Measurements from ENCODE around the gene OSBP2. TPM values are rescaled to one million over a fixed set of nuclear protein-coding genes. Genes with fewer than 3 reads are reported as not detected.
A peak's percentile ranks its signal among the peaks of the same experiment; 100 is the strongest.

The OSBP2 gene
- total RNA-seq, 1 experiment from 2014 or later: 7.1 TPM

DNA sequence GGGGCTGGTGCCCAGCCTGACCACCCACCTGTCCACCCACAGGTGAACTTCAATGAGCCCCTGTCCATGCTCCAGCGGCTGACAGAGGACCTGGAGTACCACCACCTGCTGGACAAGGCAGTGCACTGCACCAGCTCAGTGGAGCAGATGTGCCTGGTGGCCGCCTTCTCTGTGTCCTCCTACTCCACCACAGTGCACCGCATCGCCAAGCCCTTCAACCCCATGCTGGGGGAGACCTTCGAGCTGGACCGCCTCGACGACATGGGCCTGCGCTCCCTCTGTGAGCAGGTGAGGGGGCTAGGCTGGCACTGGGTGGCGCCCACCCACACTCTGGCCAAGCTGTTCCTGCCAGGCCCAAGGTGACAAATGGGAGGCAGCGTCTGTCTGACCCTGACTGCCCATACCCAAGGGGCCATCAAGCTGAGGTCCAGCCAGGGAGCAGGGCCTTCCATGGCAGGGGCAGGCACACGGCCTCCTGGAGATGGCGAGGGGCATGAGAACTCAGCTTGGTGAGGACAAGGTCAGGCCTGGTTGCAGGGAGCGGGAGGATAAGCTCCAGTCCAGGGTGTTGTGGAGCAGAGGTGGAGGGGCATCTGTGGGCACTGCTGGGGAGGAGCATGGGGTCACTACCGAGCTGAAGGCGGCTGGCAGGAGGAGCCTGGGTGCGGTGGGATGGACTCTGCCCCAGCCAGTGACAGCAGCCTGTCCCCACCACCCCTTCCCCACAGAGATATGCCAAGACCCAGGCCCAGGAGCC is 196.2 kb downstream of the OSBP2 start:
- ChIA-PET CTCF (interaction anchor here (0.6 to 1.2 kb wide), 3 partner anchors 59 to 245 kb away, joined by 3 read pairs; no protein-coding TSS in a partner anchor), POLR2A (ENCODE audit: unreplicated experiment) (interaction anchor here (0.6 kb wide), 1 partner anchor 358 kb away, joined by 17 read pairs; no protein-coding TSS in a partner anchor)
- Histone ChIP-seq H2AFZ (no peak overlapping the region), H4K20me1 (ENCODE audit: insufficient read depth) (no peaks in the 10 kb centered on the region), H3K27ac (no peak overlapping the region), H3K79me2 (ENCODE audit: low read depth) (no peaks in the 10 kb centered on the region), H3K4me3 (no peak overlapping the region), H3K27me3 (ENCODE audit: insufficient read depth, low read depth) (no peaks in the 10 kb centered on the region), H3K4me2 (no peak overlapping the region), H3K4me1 (replicated peaks; ENCODE audit: insufficient read depth) (no peaks in the 10 kb centered on the region), H3F3A (ENCODE audit: insufficient read depth, low read depth) (no peaks in the 10 kb centered on the region), H3K9me2 (ENCODE audit: insufficient read depth) (no peaks in the 10 kb centered on the region), H3K36me3 (ENCODE audit: low read depth) (no peaks in the 10 kb centered on the region), H3K9me3 (ENCODE audit: insufficient read depth, low read depth) (no peaks in the 10 kb centered on the region)
- no TSS peak for BruUV-seq (replicated peaks)
- TF ChIP-seq, protein P1, sequence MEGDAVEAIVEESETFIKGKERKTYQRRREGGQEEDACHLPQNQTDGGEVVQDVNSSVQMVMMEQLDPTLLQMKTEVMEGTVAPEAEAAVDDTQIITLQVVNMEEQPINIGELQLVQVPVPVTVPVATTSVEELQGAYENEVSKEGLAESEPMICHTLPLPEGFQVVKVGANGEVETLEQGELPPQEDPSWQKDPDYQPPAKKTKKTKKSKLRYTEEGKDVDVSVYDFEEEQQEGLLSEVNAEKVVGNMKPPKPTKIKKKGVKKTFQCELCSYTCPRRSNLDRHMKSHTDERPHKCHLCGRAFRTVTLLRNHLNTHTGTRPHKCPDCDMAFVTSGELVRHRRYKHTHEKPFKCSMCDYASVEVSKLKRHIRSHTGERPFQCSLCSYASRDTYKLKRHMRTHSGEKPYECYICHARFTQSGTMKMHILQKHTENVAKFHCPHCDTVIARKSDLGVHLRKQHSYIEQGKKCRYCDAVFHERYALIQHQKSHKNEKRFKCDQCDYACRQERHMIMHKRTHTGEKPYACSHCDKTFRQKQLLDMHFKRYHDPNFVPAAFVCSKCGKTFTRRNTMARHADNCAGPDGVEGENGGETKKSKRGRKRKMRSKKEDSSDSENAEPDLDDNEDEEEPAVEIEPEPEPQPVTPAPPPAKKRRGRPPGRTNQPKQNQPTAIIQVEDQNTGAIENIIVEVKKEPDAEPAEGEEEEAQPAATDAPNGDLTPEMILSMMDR (conservative IDR thresholded peaks at IDR 0.05): peak; percentile 88
- no peak for TF ChIP-seq EZH2 (IDR thresholded peaks at IDR 0.05; ENCODE audit: low read depth)
- intact Hi-C loops (cut with micrococcal nuclease; ENCODE audit: unreplicated experiment): loop anchor here (1.0 kb wide), 1 partner anchor 128 kb away; no protein-coding TSS in a partner anchor
- peak; percentile 34 to 41 for DNase-seq

DNA sequence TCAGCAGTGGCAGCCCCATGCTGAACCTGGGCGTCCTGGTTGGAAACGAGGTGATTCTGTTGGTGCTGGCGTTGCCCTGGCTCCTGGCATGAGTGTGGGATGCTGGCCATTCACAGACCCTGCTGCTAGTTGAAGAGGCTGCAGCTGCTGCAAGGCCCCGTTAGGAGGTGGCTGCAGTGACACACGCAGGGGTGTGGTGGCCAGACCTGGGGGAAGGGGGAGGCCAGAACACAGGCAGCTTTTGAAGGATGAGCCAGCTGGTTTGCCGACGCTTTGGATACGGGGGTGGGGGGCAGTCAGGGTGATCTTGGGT is 196.7 kb downstream of the OSBP2 start:
- intact Hi-C loops (cut with micrococcal nuclease; ENCODE audit: unreplicated experiment): no loop called here
- Histone ChIP-seq H2AFZ (no peak overlapping the region), H4K20me1 (ENCODE audit: insufficient read depth) (no peaks in the 10 kb centered on the region), H3K9me2 (ENCODE audit: insufficient read depth) (no peaks in the 10 kb centered on the region), H3K27me3 (ENCODE audit: insufficient read depth, low read depth) (no peaks in the 10 kb centered on the region), H3K9me3 (ENCODE audit: insufficient read depth, low read depth) (no peaks in the 10 kb centered on the region), H3K4me2 (no peak overlapping the region), H3K4me1 (replicated peaks; ENCODE audit: insufficient read depth) (no peaks in the 10 kb centered on the region), H3K4me3 (no peak overlapping the region), H3K36me3 (ENCODE audit: low read depth) (no peaks in the 10 kb centered on the region), H3K79me2 (ENCODE audit: low read depth) (no peaks in the 10 kb centered on the region), H3F3A (ENCODE audit: insufficient read depth, low read depth) (no peaks in the 10 kb centered on the region), H3K27ac (no peak overlapping the region)
- ChIA-PET CTCF (interaction anchor here (0.6 to 1.2 kb wide), 2 partner anchors 109 to 244 kb away, joined by 3 read pairs; no protein-coding TSS in a partner anchor), POLR2A (ENCODE audit: unreplicated experiment) (no interaction called here)
- no peak for TF ChIP-seq EZH2 (IDR thresholded peaks at IDR 0.05; ENCODE audit: low read depth)
- TF ChIP-seq, protein P1 (conservative IDR thresholded peaks at IDR 0.05): no peak
- DNase-seq: no peak
- no TSS peak for BruUV-seq (replicated peaks)

DNA sequence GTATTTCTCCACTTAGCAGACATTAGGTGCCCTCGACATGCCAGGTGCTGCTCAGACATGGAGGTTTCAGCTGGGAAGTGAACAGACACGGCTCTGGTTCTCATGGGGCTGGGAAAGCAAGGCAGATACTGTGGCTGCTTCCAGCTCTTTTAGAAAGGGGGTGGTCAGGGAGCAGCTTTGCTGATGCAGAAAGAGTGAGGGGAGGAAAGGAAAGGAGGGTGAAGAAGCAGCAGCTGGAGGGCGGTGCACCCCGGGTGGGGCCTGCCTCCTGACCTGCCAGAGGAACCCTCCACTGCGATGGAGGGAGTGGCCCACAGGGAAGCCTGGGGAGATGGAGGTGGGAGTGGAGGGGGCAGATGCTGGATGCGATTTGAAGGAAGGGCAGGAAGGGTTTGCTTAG is 197.1 kb downstream of the OSBP2 start:
- no peak overlapping the region for H3K27ac ChIP-seq
- intact Hi-C loops (cut with micrococcal nuclease; ENCODE audit: unreplicated experiment): no loop called here

More for the DNA sequence above, 197.1 kb downstream of the OSBP2 start:
- H3K9me3 ChIP-seq (ENCODE audit: insufficient read depth, low read depth): no peaks in the 10 kb centered on the region
- TF ChIP-seq EZH2 (IDR thresholded peaks at IDR 0.05; ENCODE audit: low read depth): no peak
- TF ChIP-seq, protein P1 (conservative IDR thresholded peaks at IDR 0.05): no peak
- no peak overlapping the region for H3K4me3 ChIP-seq
- CTCF ChIA-PET: interaction anchor here (0.5 to 1.2 kb wide), 2 partner anchors 109 to 121 kb away, joined by 3 read pairs; no protein-coding TSS in a partner anchor
- H3K79me2 ChIP-seq (ENCODE audit: low read depth): no peaks in the 10 kb centered on the region
- no peak overlapping the region for H2AFZ ChIP-seq
- no peaks in the 10 kb centered on the region for H3K9me2 ChIP-seq (ENCODE audit: insufficient read depth)
- POLR2A ChIA-PET (ENCODE audit: unreplicated experiment): no interaction called here
- DNase-seq: no peak
- H3K4me2 ChIP-seq: no peak overlapping the region
- H4K20me1 ChIP-seq (ENCODE audit: insufficient read depth): no peaks in the 10 kb centered on the region
- no peaks in the 10 kb centered on the region for H3K27me3 ChIP-seq (ENCODE audit: insufficient read depth, low read depth)
- no TSS peak for BruUV-seq (replicated peaks)
- no peaks in the 10 kb centered on the region for H3F3A ChIP-seq (ENCODE audit: insufficient read depth, low read depth)
- H3K4me1 ChIP-seq (replicated peaks; ENCODE audit: insufficient read depth): no peaks in the 10 kb centered on the region
- H3K36me3 ChIP-seq (ENCODE audit: low read depth): no peaks in the 10 kb centered on the region

Measured in PC-9 (cell line).